CD14-positive monocyte (primary cell): Measurements from ENCODE around the gene RAPGEF5. TPM values are rescaled to one million over a fixed set of nuclear protein-coding genes. Genes with fewer than 3 reads are reported as not detected.

Experiments used
- DNase-seq, 3 donors: peaks; one replicate each; pipeline ENCODE4 v3.0.0-alpha.2; 2011 to 2022
- H2AFZ ChIP-seq: 2 replicates; pipeline ENCODE4 v1.6.0; 2012; ENCODE audit warnings: mild to moderate bottlenecking, low read depth, low read length, inconsistent platforms; ENCODE audit not compliant: insufficient read depth, poor library complexity, severe bottlenecking
- H3K27ac ChIP-seq, 2 donors: 1 replicate in 1 of 2; 2 replicates in 1 of 2; pipeline ENCODE4 v1.5.1; 2012 to 2013; ENCODE audit warnings: low read length in 2 of 2, control low read depth in 1 of 2, inconsistent platforms in 1 of 2, low read depth in 1 of 2, mild to moderate bottlenecking in 1 of 2
- H3K27me3 ChIP-seq, 2 donors: one replicate each; pipeline versions ENCODE4 v1.6.0 to v1.6.1; 2011 to 2013; ENCODE audit warnings: low read length in 2 of 2; ENCODE audit not compliant: control insufficient read depth in 2 of 2, insufficient read depth in 2 of 2
- H3K36me3 ChIP-seq, 2 donors: replicated peaks in 1 of 2; 1 replicate in 1 of 2; 2 replicates in 1 of 2; pipeline versions ENCODE4 v1.5.1 to v1.6.1; 2012 to 2013; ENCODE audit warnings: low read length in 2 of 2, control low read depth in 1 of 2, inconsistent platforms in 1 of 2, mild to moderate bottlenecking in 1 of 2; ENCODE audit not compliant: insufficient read depth in 2 of 2, control insufficient read depth in 1 of 2
- H3K4me1 ChIP-seq, 2 donors: 1 replicate in 1 of 2; 2 replicates in 1 of 2; pipeline versions ENCODE4 v1.5.1 to v1.6.1; 2012 to 2013; ENCODE audit warnings: low read length in 2 of 2, control low read depth in 1 of 2, inconsistent platforms in 1 of 2, mild to moderate bottlenecking in 1 of 2, moderate library complexity in 1 of 2; ENCODE audit not compliant: insufficient read depth in 2 of 2, control insufficient read depth in 1 of 2
- H3K4me2 ChIP-seq: replicated peaks from 2 replicates; pipeline ENCODE3; 2012; ENCODE audit warnings: low read length, moderate library complexity, mild to moderate bottlenecking; ENCODE audit not compliant: poor library complexity, severe bottlenecking; ENCODE audit errors: extremely low read depth
- H3K4me3 ChIP-seq, 3 experiments: fragments of 200-600 bp in 1 of 3; sonication (generic) in 1 of 3; replicated peaks in 1 of 3; 1 replicate in 2 of 3; 2 replicates in 1 of 3; pipeline ENCODE4 v1.5.1; 2011 to 2013; ENCODE audit warnings: low read length in 3 of 3, mild to moderate bottlenecking in 3 of 3, control low read depth in 2 of 3, low read depth in 2 of 3, inconsistent platforms in 1 of 3, moderate library complexity in 1 of 3
- H3K79me2 ChIP-seq: 2 replicates; pipeline ENCODE4 v1.6.0; 2012; ENCODE audit warnings: mild to moderate bottlenecking, control low read depth, inconsistent platforms, low read length, moderate library complexity; ENCODE audit not compliant: insufficient read depth
- H3K9ac ChIP-seq: 2 replicates; pipeline ENCODE4 v1.6.0; 2017; ENCODE audit warnings: low read length, mild to moderate bottlenecking; ENCODE audit not compliant: insufficient read depth, poor library complexity, severe bottlenecking
- H3K9me3 ChIP-seq, 2 donors: replicated peaks in 1 of 2; 1 replicate in 1 of 2; 2 replicates in 1 of 2; pipeline versions ENCODE4 v1.5.1 to v1.6.1; 2012 to 2013; ENCODE audit warnings: low read length in 2 of 2, control low read depth in 1 of 2; ENCODE audit not compliant: control insufficient read depth in 1 of 2, insufficient read depth in 1 of 2
- H4K20me1 ChIP-seq: 2 replicates; pipeline ENCODE4 v1.6.0; 2012; ENCODE audit warnings: mild to moderate bottlenecking, low read length, control low read depth, moderate library complexity; ENCODE audit not compliant: insufficient read depth
- H3K27ac Mint-ChIP-seq, 7 donors: one replicate each; pipeline ENCODE4 v1.8.0; 2020; ENCODE audit warnings: mild to moderate bottlenecking in 7 of 7, mixed read lengths in 7 of 7, moderate library complexity in 6 of 7, inconsistent platforms in 2 of 7
- H3K27me3 Mint-ChIP-seq, 3 donors: one replicate each; pipeline ENCODE4 v1.8.0; 2021 to 2022; ENCODE audit warnings: low read depth in 3 of 3, mild to moderate bottlenecking in 3 of 3, mixed read lengths in 3 of 3, moderate library complexity in 3 of 3, inconsistent platforms in 1 of 3
- H3K36me3 Mint-ChIP-seq, 2 donors: one replicate each; pipeline ENCODE4 v1.8.0; 2020; ENCODE audit warnings: mixed read lengths in 2 of 2, inconsistent platforms in 1 of 2, mild to moderate bottlenecking in 1 of 2
- H3K4me1 Mint-ChIP-seq: one replicate; pipeline ENCODE4 v1.8.0; 2020; ENCODE audit warnings: mild to moderate bottlenecking, mixed read lengths
- H3K4me3 Mint-ChIP-seq, 2 donors: one replicate each; pipeline ENCODE4 v1.8.0; 2020; ENCODE audit warnings: mild to moderate bottlenecking in 2 of 2, mixed read lengths in 2 of 2, moderate library complexity in 1 of 2
- H3K9me3 Mint-ChIP-seq, 7 donors: one replicate each; pipeline ENCODE4 v1.8.0; 2020 to 2022; ENCODE audit warnings: mixed read lengths in 7 of 7, mild to moderate bottlenecking in 6 of 7, moderate library complexity in 6 of 7, inconsistent platforms in 2 of 7
- CTCF ChIP-seq: fragments of 200-600 bp; IDR thresholded peaks from one replicate; pipeline ENCODE4 v1.8.0; 2022; ENCODE audit warnings: antibody characterized with exemption, mild to moderate bottlenecking
- whole genome bisulfite sequencing: methylation state at CpG from one replicate; pipeline ENCODE4 v1.1.5; 2013; ENCODE audit warnings: missing lambda C conversion rate; ENCODE audit not compliant: insufficient coverage; 5-methylcytosine and 5-hydroxymethylcytosine counted together
- intact Hi-C, 2 donors: fragments of 100-400 bp; cut with micrococcal nuclease; formaldehyde crosslinking; loops; one replicate each; pipeline versions ENCODE4 v1.15.0 to v1.15.1; 2023
- polyA plus RNA-seq, 3 donors: library from polyadenylated mRNA; depleted of rRNA in 1 of 3; unstranded in 2 of 3; stranded (reverse) in 1 of 3; fragments of 300-500 nt in 2 of 3; fragments of >200 nt in 1 of 3; fragmentation: Illumina TruSeq in 2 of 3; gene quantifications; 1 replicate in 2 of 3; 2 replicates in 1 of 3; pipeline ENCODE4 v1.2.3, GENCODE V29; 2012 to 2021

Gene RAPGEF5
- polyA plus RNA-seq, 3 donors, result not detected

DNA sequence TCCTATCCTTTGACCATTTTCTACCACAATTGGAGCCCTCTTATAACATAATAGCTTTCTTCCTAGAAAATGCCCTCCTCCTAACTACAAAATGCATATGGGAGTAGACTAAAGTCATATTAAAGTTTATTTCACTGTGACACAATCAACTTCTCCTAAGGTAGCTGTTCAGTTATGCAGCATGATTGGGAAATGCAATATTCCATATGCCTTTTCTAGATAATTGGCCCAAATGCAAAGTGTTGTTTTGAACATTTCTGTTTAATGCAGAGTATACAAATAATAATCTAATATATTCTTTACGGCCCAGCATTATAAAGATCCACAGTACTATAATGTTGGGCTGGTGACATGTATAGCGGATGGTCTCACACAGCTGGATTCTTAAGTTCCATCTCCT lies 205.1 kb downstream of the RAPGEF5 start:
- Histone ChIP-seq H2AFZ (no peak overlapping the region), H3K79me2 (no peaks in the 10 kb centered on the region), H3K27ac (no peak overlapping the region), H3K9ac (no peak overlapping the region), H3K4me1 (no peaks in the 10 kb centered on the region), H4K20me1 (no peaks in the 10 kb centered on the region), H3K27me3 (no peaks in the 10 kb centered on the region), H3K9me3 (no peaks in the 10 kb centered on the region), H3K36me3 (no peaks in the 10 kb centered on the region), H3K4me2 (no peak overlapping the region), H3K4me3 (no peak overlapping the region)
- WGBS, result no CpG with 5 or more reads among the region's 2 CpGs
- Mint-ChIP-seq H3K9me3 (no peaks in the 10 kb centered on the region), H3K4me3 (no peak overlapping the region), H3K27ac (no peak overlapping the region), H3K4me1 (peaks cover 2% of the 10 kb centered on the region), H3K36me3 (no peaks in the 10 kb centered on the region), H3K27me3 (peaks cover 0 to 2% (median 0%) of the 10 kb centered on the region in 3 donors)
- TF ChIP-seq CTCF, result no peak
- DNase-seq, result no peak
- intact Hi-C loops, result no loop called here

DNA sequence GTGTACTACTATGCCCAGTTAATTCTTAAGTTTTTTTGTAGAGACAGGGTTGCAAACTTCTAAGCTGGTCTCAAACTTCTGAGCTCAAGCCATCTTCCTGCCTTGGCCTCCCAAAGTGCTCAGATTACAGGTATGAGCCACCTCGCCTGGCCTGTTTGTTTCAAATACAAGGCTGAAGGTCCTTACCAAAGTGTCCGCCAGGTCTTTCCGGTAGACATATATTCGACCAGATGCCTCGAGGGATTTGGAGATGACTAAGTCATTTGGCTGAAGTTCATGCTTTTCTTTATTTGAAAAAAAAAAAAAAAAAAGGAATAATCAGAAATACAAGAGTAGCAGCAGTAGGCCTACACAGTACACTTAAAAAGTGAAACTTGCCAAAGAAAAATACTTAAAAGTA lies 206.7 kb downstream of the RAPGEF5 start:
- H3K4me2 ChIP-seq, result no peak overlapping the region
- intact Hi-C loops, result no loop called here
- no peaks in the 10 kb centered on the region for H3K36me3 ChIP-seq
- no peaks in the 10 kb centered on the region for H3K9me3 Mint-ChIP-seq
- TF ChIP-seq CTCF, result no peak
- H3K4me3 ChIP-seq, result no peak overlapping the region
- no peak overlapping the region for H2AFZ ChIP-seq
- no peaks in the 10 kb centered on the region for H3K9me3 ChIP-seq
- H3K27me3 Mint-ChIP-seq, result peaks cover 0 to 2% (median 0%) of the 10 kb centered on the region in 3 donors
- H3K27ac ChIP-seq, result no peak overlapping the region
- H3K4me1 ChIP-seq, result no peaks in the 10 kb centered on the region
- WGBS, result 100% methylated on average over 2 of the region's 5 CpGs
- H3K36me3 Mint-ChIP-seq, result no peaks in the 10 kb centered on the region
- H3K9ac ChIP-seq, result no peak overlapping the region
- H3K4me3 Mint-ChIP-seq, result no peak overlapping the region
- no peak for DNase-seq
- H3K27me3 ChIP-seq, result no peaks in the 10 kb centered on the region
- no peak overlapping the region for H3K27ac Mint-ChIP-seq
- no peaks in the 10 kb centered on the region for H3K79me2 ChIP-seq
- no peaks in the 10 kb centered on the region for H4K20me1 ChIP-seq
- peaks cover 2% of the 10 kb centered on the region for H3K4me1 Mint-ChIP-seq
